GM12892 (cell line): ENCODE measurements around the gene ZKSCAN5.

Source experiments
- POLR2A ChIP-seq: IDR thresholded peaks from 2 replicates; pipeline ENCODE4 v1.6.1; 2011; ENCODE audit warnings: low read depth, low read length, control low read depth
- POLR2AphosphoS5 ChIP-seq: IDR thresholded peaks from 2 replicates; pipeline ENCODE4 v1.6.1; 2011; ENCODE audit warnings: low read depth, low read length, control low read depth
- TAF1 ChIP-seq: IDR thresholded peaks from 2 replicates; pipeline ENCODE4 v1.6.1; 2011; ENCODE audit warnings: low read depth, mild to moderate bottlenecking, control low read depth, low read length, borderline replicate concordance

DNA sequence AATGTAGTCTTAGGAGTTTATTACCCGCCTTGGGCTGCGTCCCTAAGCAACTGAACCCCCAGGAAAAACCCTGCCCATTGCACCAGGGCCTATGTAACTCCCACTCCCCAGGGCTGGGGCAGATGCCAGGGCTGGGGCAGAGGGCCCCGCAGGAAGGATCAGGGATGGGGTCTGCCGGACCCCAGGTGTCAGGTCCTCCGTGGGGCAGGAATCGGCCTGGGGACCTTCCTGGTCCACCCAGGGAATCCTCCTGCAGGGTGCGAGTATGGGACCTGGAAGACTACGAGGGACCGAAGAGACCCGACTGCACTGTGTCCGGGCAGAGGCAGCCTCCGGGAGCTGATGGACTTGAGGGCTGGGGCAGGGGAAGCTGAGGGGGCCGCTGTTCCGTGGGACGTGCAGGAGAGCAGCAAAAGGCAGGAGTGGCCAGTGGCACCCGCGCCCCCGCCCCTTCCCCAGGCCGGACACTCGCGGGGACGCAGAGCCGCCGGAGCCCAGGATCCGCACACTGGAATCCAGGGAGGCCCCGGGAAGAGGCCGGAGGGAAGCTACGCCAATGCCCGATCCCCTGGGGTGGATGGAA, 36.0 kb upstream of the ZKSCAN5 start:
- TF ChIP-seq TAF1: no peak
- TF ChIP-seq POLR2A: no peak
- no peak for TF ChIP-seq POLR2AphosphoS5
